Sigmoid colon (tissue), 7 donors: Measurements from ENCODE around the gene NAALADL2. TPM values are rescaled to one million over a fixed set of nuclear protein-coding genes. Genes with fewer than 3 reads are reported as not detected.

ENCODE experiments used
- DNase-seq: peaks from one replicate; pipeline ENCODE4 v3.0.0-alpha.2; 2019
- H3K27ac ChIP-seq, 4 donors: fragments of 200-600 bp; sonication (generic); one replicate each; pipeline ENCODE4 v1.5.1; 2016 to 2019; ENCODE audit warnings: mild to moderate bottlenecking in 1 of 4
- H3K27me3 ChIP-seq, 3 donors: fragments of 200-600 bp; sonication (generic); one replicate each; pipeline ENCODE4 v1.5.1; 2019; ENCODE audit warnings: mild to moderate bottlenecking in 1 of 3
- H3K36me3 ChIP-seq, 4 donors: fragments of 200-600 bp; sonication (generic); one replicate each; pipeline ENCODE4 v1.5.1; 2016 to 2019
- H3K4me1 ChIP-seq, 4 donors: fragments of 200-600 bp; sonication (generic); one replicate each; pipeline ENCODE4 v1.5.1; 2017 to 2019
- H3K4me3 ChIP-seq, 4 donors: fragments of 200-600 bp; sonication (generic); one replicate each; pipeline ENCODE4 v1.5.1; 2017 to 2019; ENCODE audit warnings: mild to moderate bottlenecking in 2 of 4, moderate library complexity in 1 of 4
- H3K9me3 ChIP-seq, 4 donors: fragments of 200-600 bp in 3 of 4; sonication (generic) in 3 of 4; one replicate each; pipeline versions ENCODE4 v1.5.1 to v1.6.1; 2013 to 2019
- EP300 ChIP-seq, 4 donors: sonication (generic); formaldehyde crosslinking; IDR thresholded peaks; one replicate each; pipeline ENCODE4 v1.6.1; 2017; ENCODE audit warnings: antibody characterized with exemption in 4 of 4
- POLR2A ChIP-seq, 2 donors: fragments of 450-650 bp; IDR thresholded peaks; one replicate each; pipeline ENCODE4 v1.6.1; 2016; ENCODE audit warnings: antibody characterized with exemption in 2 of 2, mild to moderate bottlenecking in 2 of 2, moderate library complexity in 2 of 2
- POLR2AphosphoS5 ChIP-seq, 4 donors: sonication (generic); formaldehyde crosslinking; IDR thresholded peaks; one replicate each; pipeline ENCODE4 v1.6.1; 2017; ENCODE audit warnings: antibody characterized with exemption in 4 of 4
- WGBS, 2 donors: extraction: QIAGEN DNeasy Blood & Tissue Kit; methylation state at CpG; one replicate each; pipeline ENCODE4 v1.1.7; 2013; 5-methylcytosine and 5-hydroxymethylcytosine counted together
- intact Hi-C: fragments of 100-400 bp; cut with DNase I; formaldehyde crosslinking; loops from one replicate; pipeline ENCODE4 v1.15.1; 2023
- polyA plus RNA-seq, 3 donors: library from polyadenylated mRNA; stranded (reverse); fragments of 200-250 nt; gene quantifications; one replicate each; pipeline ENCODE4 v1.2.3, GENCODE V29; 2013
- total RNA-seq, 4 donors: library from RNA; depleted of rRNA; stranded (reverse); fragments of >200 nt; gene quantifications; one replicate each; pipeline ENCODE4 v1.1.0, GENCODE V29; 2016
- TF ChIP-seq, protein P1 (sequence below), 4 experiments: fragments of 450-650 bp in 3 of 4; fragments of 200-600 bp in 1 of 4; IDR thresholded peaks; one replicate each; pipeline ENCODE4 v1.5.1; 2016 to 2019; ENCODE audit warnings: antibody characterized with exemption in 4 of 4, mild to moderate bottlenecking in 3 of 4, moderate library complexity in 2 of 4
- donor health status: healthy with polysubstance abuse.
- donor health status: Bipolar disorder and iron deficiency.
- donor health status: healthy.

Gene NAALADL2
- total and polyA plus RNA-seq, 7 donors, result 0.46 to 18.5 (median 6.0) TPM

DNA sequence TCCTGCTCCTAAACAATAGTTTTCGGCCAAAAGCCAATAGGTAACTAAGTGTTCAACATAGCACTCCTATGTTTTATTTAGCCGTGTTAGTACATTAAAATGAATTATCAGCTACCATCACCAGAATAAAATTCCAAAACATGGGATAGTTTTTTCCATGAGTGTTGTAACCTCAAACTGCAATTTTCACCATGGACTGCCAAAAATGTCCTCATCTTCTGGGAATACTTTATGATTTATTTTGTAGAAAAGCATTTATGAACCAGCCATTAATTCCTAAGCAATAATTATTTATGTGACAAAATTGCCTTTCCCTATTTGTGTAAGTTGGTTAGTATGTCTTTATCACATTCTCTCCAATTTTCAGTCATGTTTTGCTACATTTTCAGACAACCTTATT is 438.1 kb downstream of the NAALADL2 start:
- H3K27ac ChIP-seq, result no peak overlapping the region
- intact Hi-C loops, result no loop called here
- H3K4me1 ChIP-seq, result no peaks in the 10 kb centered on the region
- peaks cover 0 to 3% (median 0%) of the 10 kb centered on the region in 4 donors for H3K9me3 ChIP-seq
- no peak overlapping the region for H3K4me3 ChIP-seq
- H3K36me3 ChIP-seq, result no peaks in the 10 kb centered on the region
- WGBS, 2 donors, result 90 to 94% methylated on average over 2 of the region's 2 CpGs
- TF ChIP-seq POLR2AphosphoS5 (IDR thresholded peaks at IDR 0.05) (no peak), EP300 (IDR thresholded peaks at IDR 0.05) (no peak), POLR2A (IDR thresholded peaks at IDR 0.05) (no peak)
- TF ChIP-seq, protein P1, sequence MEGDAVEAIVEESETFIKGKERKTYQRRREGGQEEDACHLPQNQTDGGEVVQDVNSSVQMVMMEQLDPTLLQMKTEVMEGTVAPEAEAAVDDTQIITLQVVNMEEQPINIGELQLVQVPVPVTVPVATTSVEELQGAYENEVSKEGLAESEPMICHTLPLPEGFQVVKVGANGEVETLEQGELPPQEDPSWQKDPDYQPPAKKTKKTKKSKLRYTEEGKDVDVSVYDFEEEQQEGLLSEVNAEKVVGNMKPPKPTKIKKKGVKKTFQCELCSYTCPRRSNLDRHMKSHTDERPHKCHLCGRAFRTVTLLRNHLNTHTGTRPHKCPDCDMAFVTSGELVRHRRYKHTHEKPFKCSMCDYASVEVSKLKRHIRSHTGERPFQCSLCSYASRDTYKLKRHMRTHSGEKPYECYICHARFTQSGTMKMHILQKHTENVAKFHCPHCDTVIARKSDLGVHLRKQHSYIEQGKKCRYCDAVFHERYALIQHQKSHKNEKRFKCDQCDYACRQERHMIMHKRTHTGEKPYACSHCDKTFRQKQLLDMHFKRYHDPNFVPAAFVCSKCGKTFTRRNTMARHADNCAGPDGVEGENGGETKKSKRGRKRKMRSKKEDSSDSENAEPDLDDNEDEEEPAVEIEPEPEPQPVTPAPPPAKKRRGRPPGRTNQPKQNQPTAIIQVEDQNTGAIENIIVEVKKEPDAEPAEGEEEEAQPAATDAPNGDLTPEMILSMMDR (IDR thresholded peaks at IDR 0.05), result no peak
- no peaks in the 10 kb centered on the region for H3K27me3 ChIP-seq
- DNase-seq, result no peak

DNA sequence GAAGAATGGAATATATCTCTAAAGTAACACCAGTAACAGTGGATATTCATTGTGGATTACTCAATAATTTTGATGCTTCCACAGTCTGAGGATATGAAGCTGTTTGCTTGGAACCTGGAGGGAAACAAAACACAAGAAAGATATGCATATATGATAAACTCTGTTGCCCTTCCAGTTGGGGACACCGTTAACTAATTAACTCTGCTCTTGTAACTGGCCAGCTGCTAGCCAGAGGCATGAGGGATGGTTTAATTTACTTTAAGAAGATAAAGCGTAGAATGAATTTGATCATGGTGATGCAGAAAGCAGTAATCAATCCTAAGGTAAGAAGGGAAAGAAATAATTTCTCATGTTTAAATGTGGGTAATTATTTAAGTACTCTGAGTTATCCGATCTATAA is 442.6 kb downstream of the NAALADL2 start:
- no peak overlapping the region for H3K4me3 ChIP-seq
- peaks cover 0 to under 1% (median 0%) of the 10 kb centered on the region in 4 donors for H3K9me3 ChIP-seq
- H3K27me3 ChIP-seq, result no peaks in the 10 kb centered on the region
- H3K4me1 ChIP-seq, result no peaks in the 10 kb centered on the region
- WGBS, 2 donors, result 92 to 96% methylated on average over 3 of the region's 3 CpGs
- no peak overlapping the region for H3K27ac ChIP-seq
- no peak for TF ChIP-seq EP300 (IDR thresholded peaks at IDR 0.05)
- no peak for TF ChIP-seq POLR2AphosphoS5 (IDR thresholded peaks at IDR 0.05)
- no peaks in the 10 kb centered on the region for H3K36me3 ChIP-seq
- no peak for DNase-seq
- intact Hi-C loops, result no loop called here

DNA sequence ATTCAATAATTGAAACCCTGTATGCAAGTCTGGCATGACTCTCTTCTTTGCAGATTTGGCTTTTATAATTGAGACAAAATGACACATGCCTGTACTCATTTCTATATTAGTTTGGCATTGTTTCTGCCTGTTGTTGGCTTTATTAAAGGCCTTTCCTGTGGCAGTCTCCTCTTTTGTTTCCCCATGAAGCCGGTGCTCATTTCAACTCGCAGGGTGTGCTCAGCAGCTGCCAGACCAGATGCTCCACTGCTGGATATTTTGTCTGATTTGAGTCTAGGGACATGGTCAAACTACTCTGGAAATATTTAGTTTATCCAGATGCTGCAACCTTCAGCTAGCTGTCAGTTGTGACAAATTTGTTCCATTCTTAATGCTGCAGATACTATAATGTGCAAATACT is 445.3 kb downstream of the NAALADL2 start:
- H3K4me3 ChIP-seq, result no peak overlapping the region
- no peaks in the 10 kb centered on the region for H3K9me3 ChIP-seq
- DNase-seq, result no peak
- no peaks in the 10 kb centered on the region for H3K4me1 ChIP-seq
- intact Hi-C loops, result no loop called here
- no peaks in the 10 kb centered on the region for H3K36me3 ChIP-seq
- TF ChIP-seq POLR2A (IDR thresholded peaks at IDR 0.05) (no peak), EP300 (IDR thresholded peaks at IDR 0.05) (no peak), POLR2AphosphoS5 (IDR thresholded peaks at IDR 0.05) (no peak)
- TF ChIP-seq, protein P1 (IDR thresholded peaks at IDR 0.05), result no peak
- H3K27me3 ChIP-seq, result no peaks in the 10 kb centered on the region
- WGBS, 2 donors, result 74 to 83% methylated on average over 2 of the region's 2 CpGs
- H3K27ac ChIP-seq, result no peak overlapping the region

DNA sequence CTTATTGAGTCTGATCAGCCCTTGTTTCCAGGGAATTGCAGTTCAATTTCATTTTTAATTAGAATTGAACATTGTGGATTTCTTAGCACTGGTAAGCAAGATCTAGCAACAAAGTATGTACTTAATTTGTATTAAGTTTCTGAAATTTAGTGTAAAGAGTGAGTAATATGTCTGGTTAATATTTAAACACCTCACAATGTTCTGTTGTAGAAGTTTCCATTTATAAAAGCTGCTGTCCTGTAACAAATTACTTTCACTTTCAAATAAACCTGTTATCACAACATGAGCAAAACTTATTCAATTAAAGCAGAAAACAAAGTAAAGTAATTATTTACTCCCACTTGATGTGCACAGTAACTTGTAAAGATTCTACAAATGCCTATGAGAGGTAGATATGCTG is 448.5 kb downstream of the NAALADL2 start:
- Histone ChIP-seq H3K9me3 (no peaks in the 10 kb centered on the region), H3K27me3 (no peaks in the 10 kb centered on the region), H3K4me3 (peak overlapping the region in 2 of 4 donors; percentile 4 to 15), H3K27ac (no peak overlapping the region), H3K36me3 (no peaks in the 10 kb centered on the region), H3K4me1 (no peaks in the 10 kb centered on the region)
- DNase-seq, result no peak
- intact Hi-C loops, result no loop called here
- TF ChIP-seq EP300 (IDR thresholded peaks at IDR 0.05) (no peak), POLR2A (IDR thresholded peaks at IDR 0.05) (no peak), POLR2AphosphoS5 (IDR thresholded peaks at IDR 0.05) (no peak)
- TF ChIP-seq, protein P1 (IDR thresholded peaks at IDR 0.05), result no peak

DNA sequence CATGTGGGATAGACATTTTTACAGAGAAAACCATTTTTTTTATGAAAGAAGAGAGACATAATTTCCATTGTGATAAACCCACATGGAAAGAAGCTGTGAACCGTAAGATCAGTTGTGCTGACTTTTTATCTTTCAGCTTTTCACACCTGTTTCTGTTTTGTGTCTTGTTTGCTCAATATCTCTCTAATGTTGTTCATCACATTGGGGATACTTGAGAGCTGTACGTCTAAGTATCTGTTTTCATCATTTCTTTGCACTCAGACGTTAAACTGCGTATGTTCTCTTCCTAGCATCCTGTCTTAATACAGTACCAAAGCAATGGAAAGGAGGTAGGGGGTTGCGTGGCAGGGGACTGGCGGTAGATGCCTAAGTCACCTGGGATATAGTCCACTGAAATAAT is 449.0 kb downstream of the NAALADL2 start:
- WGBS, 2 donors, result 79 to 85% methylated on average over 6 of the region's 6 CpGs
- H3K27ac ChIP-seq, result no peak overlapping the region
- no peaks in the 10 kb centered on the region for H3K4me1 ChIP-seq
- no peak for TF ChIP-seq EP300 (IDR thresholded peaks at IDR 0.05)
- no peaks in the 10 kb centered on the region for H3K9me3 ChIP-seq
- H3K36me3 ChIP-seq, result no peaks in the 10 kb centered on the region
- no peak for DNase-seq
- intact Hi-C loops, result no loop called here
- H3K4me3 ChIP-seq, result peak overlapping the region in 2 of 4 donors; percentile 4 to 15
- no peaks in the 10 kb centered on the region for H3K27me3 ChIP-seq

DNA sequence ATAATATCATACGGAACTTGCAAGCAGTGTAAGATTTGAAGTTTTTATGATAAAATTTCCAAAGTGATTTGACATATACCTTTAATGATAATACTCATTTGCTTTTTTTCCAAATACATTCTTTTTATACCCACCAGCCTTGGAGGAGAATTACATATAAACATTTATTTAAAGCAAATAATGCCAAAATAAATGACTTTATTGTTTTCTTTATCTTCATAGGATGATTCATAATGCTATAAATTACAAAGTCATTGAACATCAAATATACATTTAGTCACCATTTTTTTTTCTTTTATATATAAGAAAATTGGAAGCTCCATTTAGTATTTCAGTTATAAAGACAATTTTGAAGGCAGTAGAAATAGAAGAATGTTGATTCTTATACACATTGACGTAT is 450.9 kb downstream of the NAALADL2 start:
- no peaks in the 10 kb centered on the region for H3K27me3 ChIP-seq
- H3K9me3 ChIP-seq, result no peaks in the 10 kb centered on the region
- intact Hi-C loops, result no loop called here
- TF ChIP-seq EP300 (IDR thresholded peaks at IDR 0.05), result no peak
- no peak for TF ChIP-seq POLR2AphosphoS5 (IDR thresholded peaks at IDR 0.05)
- TF ChIP-seq, protein P1 (IDR thresholded peaks at IDR 0.05), result no peak
- no peak for TF ChIP-seq POLR2A (IDR thresholded peaks at IDR 0.05)
- WGBS, 2 donors, result 91 to 97% methylated on average over 2 of the region's 2 CpGs
- DNase-seq, result no peak
- H3K36me3 ChIP-seq, result no peaks in the 10 kb centered on the region
- H3K4me3 ChIP-seq, result no peak overlapping the region
- H3K4me1 ChIP-seq, result no peaks in the 10 kb centered on the region
- no peak overlapping the region for H3K27ac ChIP-seq
